MCF 10A (cell line): ENCODE data around the gene COL20A1. TPM values are rescaled to one million over a fixed set of nuclear protein-coding genes. Genes with fewer than 3 reads are reported as not detected.
"Not testable (repeated sequence)": the region's sequence is repeated elsewhere in the genome, so short reads cannot be mapped to it uniquely, and the experiment has no call there.

Source experiments
- BruUV-seq: library from RNA; stranded (reverse); fragments of 400-500 nt; replicated peaks from 2 replicates; lab custom pipeline; 2021; lab: Mats Ljungman, UMichigan
- CTCF ChIA-PET: fragments of 300-600 bp; sonication (Branson Sonifier 250); formaldehyde crosslinking; extraction: SDS; loops from one replicate; lab custom pipeline; 2021; ENCODE audit warnings: antibody characterized with exemption, inconsistent platforms; lab: Yijun Ruan, JAX
- POLR2A ChIA-PET: fragments of 300-600, 350-650 bp; sonication (Branson Sonifier 250); formaldehyde crosslinking; extraction: SDS; loops from one replicate; lab custom pipeline; 2020; ENCODE audit warnings: antibody characterized with exemption, inconsistent platforms; lab: Yijun Ruan, JAX
- DNase-seq: peaks from one replicate; pipeline ENCODE4 v3.0.0-alpha.2; 2018; ENCODE audit not compliant: unreplicated experiment
- H3K27ac Mint-ChIP-seq: one replicate; pipeline ENCODE4 v1.8.0; 2022; ENCODE audit warnings: mild to moderate bottlenecking, low read depth, mixed read lengths; ENCODE audit not compliant: unreplicated experiment
- H3K27me3 Mint-ChIP-seq: one replicate; pipeline ENCODE4 v1.8.0; 2022; ENCODE audit warnings: mixed read lengths; ENCODE audit not compliant: insufficient read depth, unreplicated experiment
- H3K36me3 Mint-ChIP-seq: one replicate; pipeline ENCODE4 v1.8.0; 2022; ENCODE audit warnings: mild to moderate bottlenecking, moderate library complexity, mixed read lengths; ENCODE audit not compliant: insufficient read depth, unreplicated experiment
- H3K4me1 Mint-ChIP-seq: one replicate; pipeline ENCODE4 v1.8.0; 2022; ENCODE audit warnings: mixed read lengths; ENCODE audit not compliant: insufficient read depth, unreplicated experiment
- H3K4me3 Mint-ChIP-seq: one replicate; pipeline ENCODE4 v1.8.0; 2022; ENCODE audit warnings: mild to moderate bottlenecking, moderate library complexity, mixed read lengths; ENCODE audit not compliant: unreplicated experiment
- H3K9me3 Mint-ChIP-seq: one replicate; pipeline ENCODE4 v1.8.0; 2022; ENCODE audit warnings: mixed read lengths; ENCODE audit not compliant: unreplicated experiment
- intact Hi-C: fragments of 100-400 bp; cut with micrococcal nuclease; formaldehyde crosslinking; loops from 2 replicates; pipeline ENCODE4 v1.14.1; 2022
- total RNA-seq: library from RNA; stranded (reverse); gene quantifications from 2 replicates; pipeline ENCODE4 v1.2.3, GENCODE V29; 2022
- TF ChIP-seq, protein P1 (sequence below): fragments of 200-600 bp; IDR thresholded peaks from one replicate; pipeline ENCODE4 v1.8.0; 2022; ENCODE audit warnings: antibody characterized with exemption, mild to moderate bottlenecking; ENCODE audit not compliant: unreplicated experiment

COL20A1 gene
- total RNA-seq, 1 experiment from 2014 or later = 0.14 TPM

DNA sequence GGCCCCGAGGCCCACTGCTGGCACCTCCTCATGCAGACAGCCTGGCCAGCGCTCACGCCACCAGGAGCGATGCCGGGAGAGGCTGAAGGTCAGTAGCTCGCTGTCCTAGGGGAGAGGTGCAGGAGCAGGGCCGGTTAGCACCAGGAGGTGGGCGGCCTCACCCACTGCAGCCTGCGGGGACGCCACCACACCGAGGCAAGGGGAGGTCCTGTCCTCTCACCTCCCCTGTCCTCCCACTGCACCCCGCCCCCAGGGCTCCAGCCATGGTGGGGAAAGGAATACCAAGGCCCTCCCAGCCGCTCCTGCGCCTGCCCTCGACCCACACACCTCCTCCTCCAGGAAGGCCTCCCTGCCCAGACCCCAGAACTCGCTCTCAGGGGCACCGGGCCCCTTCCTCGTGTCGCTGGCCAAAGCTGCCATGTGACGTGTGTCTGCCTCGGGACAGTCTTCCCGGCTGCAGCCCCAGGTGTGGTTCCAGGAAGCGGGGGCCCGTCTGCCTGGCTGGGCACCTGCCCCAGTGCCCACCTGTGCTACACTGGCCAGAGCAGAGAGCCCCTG, 45.2 kb upstream of the COL20A1 start:
- no peak overlapping the region for H3K4me3 Mint-ChIP-seq
- DNase-seq = no peak
- H3K9me3 Mint-ChIP-seq = no peaks in the 10 kb centered on the region
- ChIA-PET POLR2A (no interaction called here), CTCF (interaction anchor here (0.6 to 5.3 kb wide), 5 partner anchors 15 to 40 kb away, joined by 3 to 46 read pairs (median 3); no protein-coding TSS in a partner anchor)
- peaks cover 30% of the 10 kb centered on the region for H3K27me3 Mint-ChIP-seq
- no TSS peak for BruUV-seq
- no peaks in the 10 kb centered on the region for H3K36me3 Mint-ChIP-seq
- peaks cover 6% of the 10 kb centered on the region for H3K4me1 Mint-ChIP-seq
- intact Hi-C loops = no loop called here
- H3K27ac Mint-ChIP-seq = no peak overlapping the region
- TF ChIP-seq, protein P1, sequence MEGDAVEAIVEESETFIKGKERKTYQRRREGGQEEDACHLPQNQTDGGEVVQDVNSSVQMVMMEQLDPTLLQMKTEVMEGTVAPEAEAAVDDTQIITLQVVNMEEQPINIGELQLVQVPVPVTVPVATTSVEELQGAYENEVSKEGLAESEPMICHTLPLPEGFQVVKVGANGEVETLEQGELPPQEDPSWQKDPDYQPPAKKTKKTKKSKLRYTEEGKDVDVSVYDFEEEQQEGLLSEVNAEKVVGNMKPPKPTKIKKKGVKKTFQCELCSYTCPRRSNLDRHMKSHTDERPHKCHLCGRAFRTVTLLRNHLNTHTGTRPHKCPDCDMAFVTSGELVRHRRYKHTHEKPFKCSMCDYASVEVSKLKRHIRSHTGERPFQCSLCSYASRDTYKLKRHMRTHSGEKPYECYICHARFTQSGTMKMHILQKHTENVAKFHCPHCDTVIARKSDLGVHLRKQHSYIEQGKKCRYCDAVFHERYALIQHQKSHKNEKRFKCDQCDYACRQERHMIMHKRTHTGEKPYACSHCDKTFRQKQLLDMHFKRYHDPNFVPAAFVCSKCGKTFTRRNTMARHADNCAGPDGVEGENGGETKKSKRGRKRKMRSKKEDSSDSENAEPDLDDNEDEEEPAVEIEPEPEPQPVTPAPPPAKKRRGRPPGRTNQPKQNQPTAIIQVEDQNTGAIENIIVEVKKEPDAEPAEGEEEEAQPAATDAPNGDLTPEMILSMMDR = no peak

DNA sequence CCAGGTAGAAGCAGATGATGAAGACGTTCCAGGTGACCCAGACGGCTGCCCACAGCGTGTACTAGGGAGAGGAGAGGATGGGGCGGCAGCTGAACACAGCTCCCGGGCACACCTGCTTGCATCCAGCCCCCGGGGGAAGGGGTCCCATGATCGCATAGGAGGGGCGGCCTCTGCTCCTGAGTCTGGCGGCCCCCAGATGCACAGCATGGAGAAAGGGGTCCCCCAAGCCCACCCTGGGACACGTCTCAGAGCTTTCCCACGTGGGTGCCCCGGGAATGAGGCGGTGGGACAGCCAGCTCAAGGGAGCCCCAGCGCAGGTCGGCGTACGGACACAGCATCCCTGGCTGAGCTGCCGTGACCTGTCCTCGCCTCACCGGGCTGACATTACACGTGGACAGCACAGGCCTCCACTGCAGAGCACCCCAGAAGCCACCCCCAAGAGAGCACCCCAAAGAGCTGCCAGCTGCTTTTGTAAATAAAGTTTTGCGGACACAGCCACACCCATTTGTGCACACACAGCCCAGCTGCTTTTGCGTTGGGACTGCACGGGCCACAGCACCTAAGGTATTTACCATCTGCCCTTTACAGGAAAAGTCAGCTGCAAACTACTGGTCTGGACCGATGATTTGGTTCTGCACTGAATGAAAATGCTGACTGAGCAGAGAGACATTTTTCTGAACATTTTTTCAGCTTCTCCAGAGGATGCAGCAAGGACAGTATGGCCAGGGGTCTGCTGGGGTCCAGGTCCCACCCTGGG, 44.0 kb upstream of the COL20A1 start:
- no peak overlapping the region for H3K4me3 Mint-ChIP-seq
- DNase-seq = no peak
- peaks cover 33% of the 10 kb centered on the region for H3K27me3 Mint-ChIP-seq
- H3K4me1 Mint-ChIP-seq = peaks cover 6% of the 10 kb centered on the region
- BruUV-seq = no TSS peak
- no peak overlapping the region for H3K27ac Mint-ChIP-seq
- TF ChIP-seq, protein P1 = no peak
- H3K9me3 Mint-ChIP-seq = no peaks in the 10 kb centered on the region
- ChIA-PET POLR2A (no interaction called here), CTCF (interaction anchor here (0.6 to 5.3 kb wide), 6 partner anchors 14 to 352 kb away, joined by 3 to 46 read pairs (median 3); no protein-coding TSS in a partner anchor)
- H3K36me3 Mint-ChIP-seq = no peaks in the 10 kb centered on the region
- intact Hi-C loops = no loop called here

DNA sequence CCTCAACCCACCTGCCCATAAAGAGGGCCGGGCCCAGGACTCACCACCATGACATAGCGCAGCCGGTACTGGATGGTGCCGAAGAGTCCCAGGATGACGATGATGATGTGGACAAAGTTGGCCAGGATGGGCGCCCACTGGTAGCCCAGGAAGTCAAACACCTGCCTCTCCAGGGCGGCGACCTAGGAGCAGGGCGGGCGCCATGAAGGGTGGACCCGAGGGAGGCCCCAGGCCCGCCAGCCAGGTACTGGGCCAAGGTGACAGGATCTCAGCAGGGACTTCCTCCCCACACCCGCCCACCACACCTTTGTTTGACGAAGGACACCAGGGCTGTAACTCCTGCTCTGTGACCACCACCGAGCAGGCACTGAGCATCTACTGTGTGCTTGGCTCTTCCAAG, 43.1 kb upstream of the COL20A1 start:
- TF ChIP-seq, protein P1 = no peak
- no peak for DNase-seq
- ChIA-PET CTCF (interaction anchor here (0.6 to 5.3 kb wide), 2 partner anchors 21 to 26 kb away, joined by 3 to 46 read pairs; no protein-coding TSS in a partner anchor), POLR2A (no interaction called here)
- Mint-ChIP-seq H3K27me3 (peaks cover 28% of the 10 kb centered on the region), H3K4me1 (peaks cover 6% of the 10 kb centered on the region), H3K27ac (no peak overlapping the region), H3K4me3 (no peak overlapping the region), H3K9me3 (no peaks in the 10 kb centered on the region), H3K36me3 (no peaks in the 10 kb centered on the region)
- intact Hi-C loops = no loop called here
- BruUV-seq = no TSS peak

DNA sequence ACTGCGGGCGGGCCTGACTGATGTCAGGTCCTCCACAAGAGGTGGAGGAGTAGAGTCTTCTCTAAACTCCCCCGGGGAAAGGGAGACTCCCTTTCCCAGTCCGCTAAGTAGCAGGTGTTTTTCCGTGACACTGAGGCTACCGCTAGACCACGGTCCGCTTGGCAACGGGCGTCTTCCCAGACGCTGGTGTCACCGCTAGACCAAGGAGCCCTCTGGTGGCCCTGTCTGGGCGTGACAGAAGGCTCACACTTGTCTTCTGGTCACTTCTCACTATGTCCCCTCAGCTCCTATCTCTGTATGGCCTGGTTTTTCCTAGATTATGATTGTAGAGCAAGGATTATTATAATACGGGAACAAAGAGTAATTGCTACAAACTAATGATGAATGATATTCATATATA, 41.6 kb upstream of the COL20A1 start:
- intact Hi-C loops, H3K36me3 Mint-ChIP-seq, BruUV-seq, H3K27ac Mint-ChIP-seq, H3K9me3 Mint-ChIP-seq, H3K4me3 Mint-ChIP-seq, DNase-seq: not testable (repeated sequence)
- CTCF ChIA-PET = interaction anchor here (0.7 to 7.1 kb wide), 3 partner anchors 27 to 129 kb away, joined by 3 to 45 read pairs (median 4); no protein-coding TSS in a partner anchor
- Mint-ChIP-seq H3K4me1 (peaks cover 17% of the 10 kb centered on the region), H3K27me3 (peaks cover 21% of the 10 kb centered on the region)
- POLR2A ChIA-PET = interaction anchor here (0.6 kb wide), 1 partner anchor 654 kb away, joined by 3 read pairs; no protein-coding TSS in a partner anchor
